OCI-LY7 (cell line): ENCODE measurements around the gene NCOA5. TPM values are rescaled to one million over a fixed set of nuclear protein-coding genes. Genes with fewer than 3 reads are reported as not detected.

Experiments
- BruUV-seq: library from RNA; stranded (reverse); fragments of 400-500 nt; replicated peaks from 2 replicates; lab custom pipeline; 2021; lab: Mats Ljungman, UMichigan
- CTCF ChIA-PET: fragments of 300-600 bp; sonication (Branson Sonifier 250); formaldehyde crosslinking; loops from one replicate; lab custom pipeline; 2022; ENCODE audit warnings: antibody characterized with exemption; ENCODE audit not compliant: unreplicated experiment; lab: Charles Lee
- POLR2A ChIA-PET: fragments of 300-600 bp; sonication (Branson Sonifier 250); formaldehyde crosslinking; loops from one replicate; lab custom pipeline; 2022; ENCODE audit warnings: antibody characterized with exemption; lab: Charles Lee
- DNase-seq: peaks from one replicate; pipeline ENCODE4 v3.0.0-alpha.2; 2015; ENCODE audit warnings: low spot score
- H2AFZ ChIP-seq: fragments of 200-600 bp; sonication (generic), shearing (Covaris generic); 2 replicates; pipeline ENCODE4 v1.6.1; 2014; ENCODE audit warnings: mild to moderate bottlenecking, antibody characterized with exemption, low read length, moderate library complexity
- H3K27ac ChIP-seq: fragments of 200-600 bp; sonication (generic); 2 replicates; pipeline ENCODE4 v1.5.1; 2014; ENCODE audit warnings: mixed run types, low read depth, mild to moderate bottlenecking, moderate library complexity, low read length, inconsistent platforms; ENCODE audit not compliant: poor library complexity, severe bottlenecking
- H3K36me3 ChIP-seq: fragments of 200-600 bp; sonication (generic); 2 replicates; pipeline ENCODE4 v1.6.1; 2014; ENCODE audit warnings: mild to moderate bottlenecking, antibody characterized with exemption, low read length, moderate library complexity, mixed read lengths; ENCODE audit not compliant: insufficient read depth
- H3K4me1 ChIP-seq: fragments of 200-600 bp; sonication (generic); 2 replicates; pipeline ENCODE4 v1.5.1; 2014; ENCODE audit warnings: mild to moderate bottlenecking, low read length; ENCODE audit not compliant: insufficient read depth, poor library complexity, severe bottlenecking
- H3K4me2 ChIP-seq: fragments of 200-600 bp; sonication (generic); 2 replicates; pipeline ENCODE4 v1.6.1; 2014; ENCODE audit warnings: mild to moderate bottlenecking, low read length
- H3K4me3 ChIP-seq: fragments of 200-600 bp; sonication (generic); 2 replicates; pipeline ENCODE4 v1.5.1; 2014; ENCODE audit warnings: mild to moderate bottlenecking, low read depth, low read length; ENCODE audit not compliant: poor library complexity, severe bottlenecking
- H3K79me2 ChIP-seq: fragments of 200-600 bp; sonication (generic); 2 replicates; pipeline ENCODE4 v1.6.1; 2016; ENCODE audit warnings: low read depth, mild to moderate bottlenecking, low read length, moderate library complexity, mixed read lengths; ENCODE audit not compliant: insufficient read depth
- H3K9me2 ChIP-seq: fragments of 200-600 bp; sonication (generic); 2 replicates; pipeline ENCODE4 v1.6.1; 2016; ENCODE audit warnings: mild to moderate bottlenecking, low read length, mixed read lengths; ENCODE audit not compliant: insufficient read depth
- H3K9me3 ChIP-seq: fragments of 200-600 bp; sonication (generic); 2 replicates; pipeline ENCODE4 v1.6.1; 2014; ENCODE audit warnings: mild to moderate bottlenecking, mixed run types, low read length, mixed read lengths
- H4K20me1 ChIP-seq: fragments of 200-600 bp; sonication (generic); 2 replicates; pipeline ENCODE4 v1.6.1; 2014; ENCODE audit warnings: mild to moderate bottlenecking, antibody characterized with exemption, low read length, moderate library complexity, mixed read lengths; ENCODE audit not compliant: insufficient read depth
- CTCF ChIP-seq: fragments of 200-600 bp; sonication (generic); conservative IDR thresholded peaks from 2 replicates; pipeline ENCODE4 v1.5.1; 2014; ENCODE audit warnings: mild to moderate bottlenecking, antibody characterized with exemption, low read length, moderate library complexity, mixed read lengths
- EZH2phosphoT487 ChIP-seq: fragments of 200-600 bp; sonication (generic); IDR thresholded peaks from 2 replicates; pipeline ENCODE4 v1.6.1; 2018; ENCODE audit warnings: low read depth, borderline replicate concordance, mild to moderate bottlenecking, mixed run types, antibody characterized with exemption, low read length, moderate library complexity, mixed read lengths
- intact Hi-C: fragments of 100-400 bp; cut with micrococcal nuclease; formaldehyde crosslinking; loops from one replicate; pipeline ENCODE4 v1.10.0; 2022; ENCODE audit not compliant: unreplicated experiment
- total RNA-seq, 2 experiments: library from RNA; depleted of rRNA in 1 of 2; stranded (reverse); fragments of >200 nt in 1 of 2; shearing (Covaris generic) in 1 of 2; gene quantifications; 2 replicates each; pipeline ENCODE4 v1.2.3, GENCODE V29; 2014 to 2022

Gene NCOA5
- total RNA-seq, 2 experiments from 2014 or later = 23.4 to 33.7 TPM

DNA sequence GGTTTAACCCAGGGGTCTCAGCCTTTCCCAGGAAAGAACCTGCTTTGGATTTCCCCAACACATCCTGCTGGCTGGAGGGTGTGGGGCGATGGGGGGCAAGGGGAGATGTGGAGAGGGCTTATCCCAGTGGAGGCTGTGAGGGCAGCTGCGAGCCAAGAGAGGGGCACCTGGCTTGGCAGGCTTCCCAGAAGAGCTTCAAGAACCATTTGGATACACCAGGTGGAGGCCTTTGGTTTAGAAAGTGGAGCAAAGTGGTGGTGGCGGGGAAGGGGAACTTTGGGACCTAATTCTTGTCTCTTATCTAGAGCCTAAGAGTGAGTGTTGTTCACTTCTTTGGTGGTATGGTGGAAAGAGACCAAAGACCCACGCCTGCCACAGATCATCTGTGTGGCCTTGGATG, 40.8 kb upstream of the NCOA5 start:
- H4K20me1 ChIP-seq = 0 out of 2 replicates have a peak, but pooled peaks cover 3% of the 10 kb centered on the region
- no peak overlapping the region for H3K4me3 ChIP-seq
- no peak overlapping the region for H2AFZ ChIP-seq
- no peak for DNase-seq
- H3K4me2 ChIP-seq = no peak overlapping the region
- BruUV-seq = no TSS peak
- no peaks in the 10 kb centered on the region for H3K9me3 ChIP-seq
- H3K4me1 ChIP-seq = no peaks in the 10 kb centered on the region
- no peak for TF ChIP-seq CTCF
- TF ChIP-seq EZH2phosphoT487 = no peak
- POLR2A ChIA-PET = no interaction called here
- intact Hi-C loops = loop anchor here (5.0 kb wide), 2 partner anchors 108 to 552 kb away; no protein-coding TSS in a partner anchor
- H3K9me2 ChIP-seq = no peaks in the 10 kb centered on the region
- no peak overlapping the region for H3K27ac ChIP-seq
- peaks cover 36% of the 10 kb centered on the region for H3K36me3 ChIP-seq
- H3K79me2 ChIP-seq = no peaks in the 10 kb centered on the region
- CTCF ChIA-PET = no interaction called here

GRCh38 chr20:46129955-46130481, 40.3 kb upstream of the NCOA5 start:
- Histone ChIP-seq H4K20me1 (0 out of 2 replicates have a peak, but pooled peaks cover 3% of the 10 kb centered on the region), H3K4me1 (no peaks in the 10 kb centered on the region), H3K36me3 (peaks cover 40% of the 10 kb centered on the region), H3K4me2 (no peak overlapping the region), H3K79me2 (no peaks in the 10 kb centered on the region), H3K4me3 (no peak overlapping the region), H3K9me3 (no peaks in the 10 kb centered on the region), H3K9me2 (no peaks in the 10 kb centered on the region), H2AFZ (no peak overlapping the region), H3K27ac (no peak overlapping the region)
- no peak for DNase-seq
- ChIA-PET CTCF (interaction anchor here (0.6 kb wide), 1 partner anchor 21 kb away, joined by 3 read pairs; no protein-coding TSS in a partner anchor), POLR2A (no interaction called here)
- TF ChIP-seq EZH2phosphoT487 (no peak), CTCF (no peak)
- intact Hi-C loops = loop anchor here (5.0 kb wide), 2 partner anchors 108 to 552 kb away; no protein-coding TSS in a partner anchor
- BruUV-seq = no TSS peak
